B cell (primary cell): Measurements from ENCODE around the gene SPRR3. TPM values are rescaled to one million over a fixed set of nuclear protein-coding genes. Genes with fewer than 3 reads are reported as not detected.
"Not testable (repeated sequence)": the region's sequence is repeated elsewhere in the genome, so short reads cannot be mapped to it uniquely, and the experiment has no call there.

ENCODE experiments used
- ATAC-seq: fragments of 200-7000 bp; cut with Tn5 transposase; one replicate; pipeline ENCODE4 v1.10.0; 2021; ENCODE audit warnings: low read depth, mild to moderate bottlenecking, moderate number of reproducible peaks, moderate library complexity
- CTCF ChIA-PET: fragments of 350-600 bp; sonication (Branson Sonifier 250); formaldehyde crosslinking; loops from one replicate; lab custom pipeline; 2021; ENCODE audit warnings: antibody characterized with exemption, inconsistent platforms; lab: Charles Lee
- POLR2A ChIA-PET: fragments of 350-600 bp; sonication (Branson Sonifier 250); formaldehyde crosslinking; loops from one replicate; lab custom pipeline; 2021; ENCODE audit warnings: antibody characterized with exemption; lab: Charles Lee
- DNase-seq: peaks from one replicate; pipeline ENCODE4 v3.0.0; 2013
- H2AFZ ChIP-seq: 2 replicates; pipeline ENCODE4 v1.6.1; 2012; ENCODE audit warnings: mild to moderate bottlenecking, low read depth, low read length; ENCODE audit not compliant: insufficient read depth, poor library complexity, severe bottlenecking
- H3K27ac ChIP-seq, 2 donors: 1 replicate in 1 of 2; 2 replicates in 1 of 2; pipeline ENCODE4 v1.5.1; 2012 to 2013; ENCODE audit warnings: low read length in 2 of 2, mild to moderate bottlenecking in 2 of 2, moderate library complexity in 1 of 2
- H3K27me3 ChIP-seq, 4 experiments: fragments of 200-600 bp in 1 of 4; sonication (generic) in 1 of 4; replicated peaks in 1 of 4; 1 replicate in 2 of 4; 2 replicates in 2 of 4; pipeline versions ENCODE4 v1.6.1 to v1.7.0; 2013 to 2016; ENCODE audit warnings: low read length in 3 of 4, mild to moderate bottlenecking in 2 of 4, mixed read lengths in 1 of 4, moderate library complexity in 1 of 4; ENCODE audit not compliant: insufficient read depth in 4 of 4, control insufficient read depth in 3 of 4; ENCODE audit errors: control extremely low read depth in 1 of 4
- H3K36me3 ChIP-seq, 2 experiments: replicated peaks in 1 of 2; 1 replicate in 1 of 2; 2 replicates in 1 of 2; pipeline versions ENCODE4 v1.6.1 to v1.7.1; 2013; ENCODE audit warnings: low read length in 1 of 2; ENCODE audit not compliant: insufficient read depth in 2 of 2, control insufficient read depth in 1 of 2; ENCODE audit errors: control extremely low read depth in 1 of 2, extremely low read depth in 1 of 2
- H3K4me1 ChIP-seq, 2 donors: fragments of 200-600 bp in 1 of 2; sonication (generic) in 1 of 2; 1 replicate in 1 of 2; 2 replicates in 1 of 2; pipeline versions ENCODE4 v1.5.1 to v1.6.1; 2013 to 2017; ENCODE audit warnings: low read length in 2 of 2; ENCODE audit not compliant: control insufficient read depth in 2 of 2, insufficient read depth in 2 of 2
- H3K4me2 ChIP-seq: replicated peaks from 2 replicates; pipeline ENCODE3; 2012; ENCODE audit warnings: mild to moderate bottlenecking, low read depth, low read length; ENCODE audit not compliant: poor library complexity, severe bottlenecking
- H3K4me3 ChIP-seq, 5 experiments: fragments of 200-600 bp in 1 of 5; sonication (generic) in 1 of 5; 1 replicate in 3 of 5; 2 replicates in 2 of 5; pipeline versions ENCODE4 v1.5.1 to v1.7.0; 2011 to 2016; ENCODE audit warnings: low read length in 4 of 5, mild to moderate bottlenecking in 4 of 5, low read depth in 2 of 5, control low read depth in 1 of 5, moderate library complexity in 1 of 5; ENCODE audit not compliant: insufficient read depth in 1 of 5; ENCODE audit errors: control extremely low read depth in 1 of 5, extremely low read depth in 1 of 5
- H3K79me2 ChIP-seq: fragments of 200-600 bp; sonication (generic); one replicate; pipeline ENCODE4 v1.6.0; 2016; ENCODE audit warnings: low read length; ENCODE audit not compliant: control insufficient read depth, insufficient read depth
- H3K9ac ChIP-seq: fragments of 200-600 bp; sonication (generic); 2 replicates; pipeline ENCODE4 v1.6.1; 2017; ENCODE audit warnings: mild to moderate bottlenecking, low read length, moderate library complexity
- H3K9me3 ChIP-seq, 3 donors: one replicate each; pipeline versions ENCODE4 v1.6.1 to v1.7.1; 2013; ENCODE audit warnings: low read length in 2 of 3; ENCODE audit not compliant: control insufficient read depth in 2 of 3, insufficient read depth in 1 of 3; ENCODE audit errors: control extremely low read depth in 1 of 3
- H4K20me1 ChIP-seq: 2 replicates; pipeline ENCODE4 v1.6.0; 2012; ENCODE audit warnings: mild to moderate bottlenecking, low read length; ENCODE audit not compliant: insufficient read depth, control insufficient read depth, poor library complexity, severe bottlenecking
- H3K27ac Mint-ChIP-seq: one replicate; pipeline ENCODE4 v1.8.0; 2021; ENCODE audit warnings: mixed read lengths
- H3K27me3 Mint-ChIP-seq: one replicate; pipeline ENCODE4 v1.8.0; 2021; ENCODE audit warnings: mixed read lengths
- H3K4me1 Mint-ChIP-seq: one replicate; pipeline ENCODE4 v1.8.0; 2021; ENCODE audit warnings: mixed read lengths
- H3K4me3 Mint-ChIP-seq: one replicate; pipeline ENCODE4 v1.8.0; 2021; ENCODE audit warnings: mixed read lengths
- H3K9me3 Mint-ChIP-seq: one replicate; pipeline ENCODE4 v1.8.0; 2022; ENCODE audit warnings: mixed read lengths; ENCODE audit not compliant: insufficient read depth
- EZH2 ChIP-seq: IDR thresholded peaks from 2 replicates; pipeline ENCODE4 v1.6.1; 2012; ENCODE audit warnings: borderline replicate concordance, low read depth, mild to moderate bottlenecking, moderate library complexity, low read length; ENCODE audit not compliant: insufficient read depth, poor library complexity, severe bottlenecking
- WGBS: methylation state at CpG from one replicate; pipeline ENCODE4 v1.1.5; 2013; ENCODE audit warnings: missing lambda C conversion rate; ENCODE audit not compliant: insufficient coverage; 5-methylcytosine and 5-hydroxymethylcytosine counted together
- intact Hi-C: fragments of 100-400 bp; cut with micrococcal nuclease; formaldehyde crosslinking; loops from one replicate; pipeline ENCODE4 v1.10.0; 2022
- polyA plus RNA-seq: library from polyadenylated mRNA; depleted of rRNA; stranded (reverse); fragments of >200 nt; gene quantifications from 2 replicates; pipeline ENCODE4 v1.2.3, GENCODE V29; 2012
- total RNA-seq, 2 donors: library from RNA; stranded (reverse); fragments of 120-200 nt in 1 of 2; gene quantifications; 1 replicate in 1 of 2; 2 replicates in 1 of 2; pipeline versions ENCODE4 v1.2.3 to v1.2.4, GENCODE V29; 2013 to 2022
- TF ChIP-seq, protein P1 (sequence below): fragments of 200-600 bp; IDR thresholded peaks from one replicate; pipeline ENCODE4 v1.8.0; 2022; ENCODE audit warnings: antibody characterized with exemption, mild to moderate bottlenecking

Gene SPRR3
- total and polyA plus RNA-seq, 2 donors (not counting 1 experiment from before 2014, with no cell fraction given) = not detected

DNA sequence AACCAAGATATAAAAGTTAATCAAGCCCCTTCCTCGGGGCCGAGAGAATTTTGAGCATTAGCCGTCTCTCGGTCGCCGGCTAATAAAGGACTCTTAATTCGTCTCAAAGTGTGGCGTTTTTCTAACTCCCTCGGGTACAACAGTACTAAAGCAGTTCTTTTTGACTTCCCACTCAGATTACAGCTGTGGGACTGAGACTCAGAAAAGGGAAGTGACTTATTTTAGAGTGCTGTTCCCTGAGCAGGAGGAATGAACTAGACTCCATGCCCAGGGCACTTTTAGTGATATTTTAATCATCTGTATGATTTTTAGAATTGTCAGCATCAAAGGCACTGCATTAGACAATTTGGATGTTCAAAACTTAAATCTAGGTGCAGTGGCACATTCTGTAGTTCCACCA is 20.8 kb downstream of the SPRR3 start:
- H3K4me1 ChIP-seq, H3K4me1 Mint-ChIP-seq, H3K9me3 Mint-ChIP-seq, H4K20me1 ChIP-seq, H3K4me2 ChIP-seq, ATAC-seq, H3K27ac Mint-ChIP-seq, H2AFZ ChIP-seq, intact Hi-C loops, H3K27me3 ChIP-seq, POLR2A ChIA-PET, H3K79me2 ChIP-seq, DNase-seq, H3K9ac ChIP-seq, H3K27ac ChIP-seq, H3K36me3 ChIP-seq, H3K4me3 ChIP-seq, H3K4me3 Mint-ChIP-seq: not testable (repeated sequence)
- H3K9me3 ChIP-seq = peaks cover 0 to 11% (median 0%) of the 10 kb centered on the region in 3 donors
- WGBS = 10% methylated on average over 6 of the region's 9 CpGs
- peaks cover 37% of the 10 kb centered on the region for H3K27me3 Mint-ChIP-seq
- CTCF ChIA-PET = interaction anchor here (0.6 kb wide), 1 partner anchor 15 kb away, joined by 3 read pairs; no protein-coding TSS in a partner anchor

DNA sequence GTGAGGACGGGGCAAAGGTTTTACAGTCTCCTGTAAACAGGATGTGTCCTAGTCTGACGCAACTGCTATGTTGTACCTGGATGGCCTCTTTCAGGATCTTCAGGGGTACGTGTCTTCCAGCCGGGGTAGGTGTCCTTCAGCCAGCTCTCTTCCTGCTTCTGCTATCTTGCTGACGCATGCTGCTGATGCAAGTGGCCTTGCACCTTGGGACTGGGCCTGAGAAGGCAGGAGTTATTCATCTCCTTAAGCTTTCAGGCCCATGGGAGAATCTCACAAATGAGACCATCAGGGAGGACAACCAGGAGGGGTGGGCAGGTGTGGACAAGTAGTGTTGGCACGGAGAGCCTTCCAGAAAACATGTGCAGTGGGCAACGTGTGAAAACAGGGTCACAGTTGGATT is 21.6 kb downstream of the SPRR3 start:
- POLR2A ChIA-PET = no interaction called here
- Mint-ChIP-seq H3K4me1 (peaks cover 5% of the 10 kb centered on the region), H3K4me3 (no peak overlapping the region), H3K27me3 (peaks cover 38% of the 10 kb centered on the region), H3K27ac (no peak overlapping the region), H3K9me3 (peaks cover 2% of the 10 kb centered on the region)
- Histone ChIP-seq H2AFZ (no peak overlapping the region), H3K4me1 (no peaks in the 10 kb centered on the region), H3K27me3 (peaks cover 0 to 4% (median under 1%) of the 10 kb centered on the region in 4 experiments), H3K4me2 (no peak overlapping the region), H3K9me3 (peaks cover 0 to 7% (median 0%) of the 10 kb centered on the region in 3 donors), H3K4me3 (no peak overlapping the region), H3K27ac (no peak overlapping the region), H3K9ac (no peak overlapping the region), H3K36me3 (no peaks in the 10 kb centered on the region), H4K20me1 (no peaks in the 10 kb centered on the region), H3K79me2 (no peaks in the 10 kb centered on the region)
- DNase-seq (no peak), ATAC-seq (no peak)
- TF ChIP-seq EZH2 = no peak
- TF ChIP-seq, protein P1, sequence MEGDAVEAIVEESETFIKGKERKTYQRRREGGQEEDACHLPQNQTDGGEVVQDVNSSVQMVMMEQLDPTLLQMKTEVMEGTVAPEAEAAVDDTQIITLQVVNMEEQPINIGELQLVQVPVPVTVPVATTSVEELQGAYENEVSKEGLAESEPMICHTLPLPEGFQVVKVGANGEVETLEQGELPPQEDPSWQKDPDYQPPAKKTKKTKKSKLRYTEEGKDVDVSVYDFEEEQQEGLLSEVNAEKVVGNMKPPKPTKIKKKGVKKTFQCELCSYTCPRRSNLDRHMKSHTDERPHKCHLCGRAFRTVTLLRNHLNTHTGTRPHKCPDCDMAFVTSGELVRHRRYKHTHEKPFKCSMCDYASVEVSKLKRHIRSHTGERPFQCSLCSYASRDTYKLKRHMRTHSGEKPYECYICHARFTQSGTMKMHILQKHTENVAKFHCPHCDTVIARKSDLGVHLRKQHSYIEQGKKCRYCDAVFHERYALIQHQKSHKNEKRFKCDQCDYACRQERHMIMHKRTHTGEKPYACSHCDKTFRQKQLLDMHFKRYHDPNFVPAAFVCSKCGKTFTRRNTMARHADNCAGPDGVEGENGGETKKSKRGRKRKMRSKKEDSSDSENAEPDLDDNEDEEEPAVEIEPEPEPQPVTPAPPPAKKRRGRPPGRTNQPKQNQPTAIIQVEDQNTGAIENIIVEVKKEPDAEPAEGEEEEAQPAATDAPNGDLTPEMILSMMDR = no peak
- WGBS = 99% methylated on average over 7 of the region's 7 CpGs
- CTCF ChIA-PET = no interaction called here
- intact Hi-C loops = no loop called here
